ENCODE measurements around the gene IRAK1. TPM values are rescaled to one million over a fixed set of nuclear protein-coding genes. Genes with fewer than 3 reads are reported as not detected.

The IRAK1 gene
- total and polyA plus RNA-seq, 2 of the 13 experiments (the other 11 are each of a cell fraction or from before 2014, with no cell fraction given), result 57.7 to 77.3 TPM

DNA sequence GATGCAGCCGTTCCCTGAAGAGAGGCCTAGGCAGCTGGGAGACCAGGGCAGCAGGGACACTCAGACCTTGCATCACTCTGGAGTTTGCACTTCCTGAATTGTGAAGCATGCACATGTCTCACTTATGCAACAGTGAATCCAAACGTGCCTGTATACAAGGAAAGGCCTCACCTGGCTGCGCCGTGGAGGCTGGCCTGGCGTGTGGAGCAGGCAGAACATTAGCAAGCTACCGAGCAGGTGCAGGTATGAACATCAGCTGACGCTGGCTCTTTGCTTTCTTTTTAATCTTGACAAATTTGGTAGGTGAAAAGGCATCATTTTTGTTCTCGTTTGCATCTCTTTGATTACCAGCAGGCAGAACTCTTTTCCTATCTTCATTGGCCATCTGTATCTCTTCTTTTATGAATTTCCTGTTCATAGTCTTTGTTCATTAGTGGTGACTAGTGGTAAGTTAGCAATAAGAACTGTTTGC, 37.1 kb upstream of the IRAK1 start (continued):
- TF ChIP-seq ZNF430 (CRISPR knock-in tag; IDR thresholded peaks at IDR 0.05) (peak; percentile 44; the same call in 1 of the 2 replicates), PBX2 (CRISPR knock-in tag; IDR thresholded peaks at IDR 0.05) (no peak), ZNF205 (CRISPR knock-in tag; IDR thresholded peaks at IDR 0.05) (peak; percentile 54; the same call in 1 of the 2 replicates), ZNF781 (CRISPR knock-in tag; IDR thresholded peaks at IDR 0.05; ENCODE audit: borderline replicate concordance, not compliant biosample characterization) (peak; percentile 39), HNF1A (IDR thresholded peaks at IDR 0.05; ENCODE audit: low read depth) (no peak), HNF1A (CRISPR knock-in tag; IDR thresholded peaks at IDR 0.05; ENCODE audit: borderline replicate concordance) (no peak), HHEX (CRISPR knock-in tag; IDR thresholded peaks at IDR 0.05) (peak; percentile 64; the same call in 1 of the 2 replicates), PHF20 (CRISPR knock-in tag; IDR thresholded peaks at IDR 0.05) (peak; percentile 33; the same call in 1 of the 2 replicates), ZBTB26 (CRISPR knock-in tag; IDR thresholded peaks at IDR 0.05; ENCODE audit: borderline replicate concordance) (peak; percentile 69; the same call in 1 of the 2 replicates), SMAD3 (CRISPR knock-in tag; IDR thresholded peaks at IDR 0.05) (peak; percentile 84), SALL1 (CRISPR knock-in tag; IDR thresholded peaks at IDR 0.05) (peak; percentile 94), DNMT1 (CRISPR knock-in tag; IDR thresholded peaks at IDR 0.05) (no peak), MNT (IDR thresholded peaks at IDR 0.05) (peak; percentile 23; the same call in 1 of the 2 replicates), ZFAT (CRISPR knock-in tag; conservative IDR thresholded peaks at IDR 0.05) (no peak), ZNF30 (CRISPR knock-in tag; IDR thresholded peaks at IDR 0.05) (no peak), NFE2L2 (IDR thresholded peaks at IDR 0.05; ENCODE audit: low read length) (no peak), ZNF441 (CRISPR knock-in tag; IDR thresholded peaks at IDR 0.05; ENCODE audit: borderline replicate concordance) (peak; percentile 68; the same call in 1 of the 2 replicates), ZSCAN21 (CRISPR knock-in tag; IDR thresholded peaks at IDR 0.05; ENCODE audit: borderline replicate concordance) (0 out of 2 replicates have a peak, but pooled peaks have one; percentile 46)
- TF ChIP-seq, protein P1, sequence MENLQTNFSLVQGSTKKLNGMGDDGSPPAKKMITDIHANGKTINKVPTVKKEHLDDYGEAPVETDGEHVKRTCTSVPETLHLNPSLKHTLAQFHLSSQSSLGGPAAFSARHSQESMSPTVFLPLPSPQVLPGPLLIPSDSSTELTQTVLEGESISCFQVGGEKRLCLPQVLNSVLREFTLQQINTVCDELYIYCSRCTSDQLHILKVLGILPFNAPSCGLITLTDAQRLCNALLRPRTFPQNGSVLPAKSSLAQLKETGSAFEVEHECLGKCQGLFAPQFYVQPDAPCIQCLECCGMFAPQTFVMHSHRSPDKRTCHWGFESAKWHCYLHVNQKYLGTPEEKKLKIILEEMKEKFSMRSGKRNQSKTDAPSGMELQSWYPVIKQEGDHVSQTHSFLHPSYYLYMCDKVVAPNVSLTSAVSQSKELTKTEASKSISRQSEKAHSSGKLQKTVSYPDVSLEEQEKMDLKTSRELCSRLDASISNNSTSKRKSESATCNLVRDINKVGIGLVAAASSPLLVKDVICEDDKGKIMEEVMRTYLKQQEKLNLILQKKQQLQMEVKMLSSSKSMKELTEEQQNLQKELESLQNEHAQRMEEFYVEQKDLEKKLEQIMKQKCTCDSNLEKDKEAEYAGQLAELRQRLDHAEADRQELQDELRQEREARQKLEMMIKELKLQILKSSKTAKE (CRISPR knock-in tag; IDR thresholded peaks at IDR 0.05; ENCODE audit: borderline replicate concordance), result peak; percentile 62; the same call in 1 of the 2 replicates
- TF ChIP-seq, protein P2, sequence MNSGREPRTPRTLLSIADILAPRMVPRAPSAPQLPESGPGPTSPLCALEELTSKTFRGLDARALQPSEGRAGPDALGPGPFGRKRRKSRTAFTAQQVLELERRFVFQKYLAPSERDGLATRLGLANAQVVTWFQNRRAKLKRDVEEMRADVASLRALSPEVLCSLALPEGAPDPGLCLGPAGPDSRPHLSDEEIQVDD (CRISPR knock-in tag; IDR thresholded peaks at IDR 0.05; ENCODE audit: borderline replicate concordance), result no peak

Data from HepG2 (cell line).